BE2C (cell line): ENCODE results near the gene SHC4.

ENCODE experiments used
- DNase-seq: peaks from one replicate; pipeline ENCODE4 v3.0.0-alpha.2; 2020
- H3K27me3 ChIP-seq: fragments of 250-450 bp; sonication (Bioruptor Pico); 2 replicates; pipeline ENCODE4 v1.5.1; 2020; ENCODE audit warnings: mild to moderate bottlenecking
- H3K36me3 ChIP-seq: fragments of 250-450 bp; sonication (Bioruptor Pico); 2 replicates; pipeline ENCODE4 v1.5.1; 2020; ENCODE audit warnings: mild to moderate bottlenecking
- H3K4me1 ChIP-seq: fragments of 250-450 bp; sonication (Bioruptor Pico); 2 replicates; pipeline ENCODE4 v1.5.1; 2020
- H3K4me3 ChIP-seq: 2 replicates; pipeline ENCODE4 v1.5.1; 2011; ENCODE audit warnings: low read depth, low read length
- H3K9me3 ChIP-seq: fragments of 250-450 bp; sonication (Bioruptor Pico); 2 replicates; pipeline ENCODE4 v1.5.1; 2020
- CTCF ChIP-seq: IDR thresholded peaks from 2 replicates; pipeline ENCODE4 v1.5.1; 2012; ENCODE audit warnings: mild to moderate bottlenecking, low read depth, low read length

Gene SHC4

DNA sequence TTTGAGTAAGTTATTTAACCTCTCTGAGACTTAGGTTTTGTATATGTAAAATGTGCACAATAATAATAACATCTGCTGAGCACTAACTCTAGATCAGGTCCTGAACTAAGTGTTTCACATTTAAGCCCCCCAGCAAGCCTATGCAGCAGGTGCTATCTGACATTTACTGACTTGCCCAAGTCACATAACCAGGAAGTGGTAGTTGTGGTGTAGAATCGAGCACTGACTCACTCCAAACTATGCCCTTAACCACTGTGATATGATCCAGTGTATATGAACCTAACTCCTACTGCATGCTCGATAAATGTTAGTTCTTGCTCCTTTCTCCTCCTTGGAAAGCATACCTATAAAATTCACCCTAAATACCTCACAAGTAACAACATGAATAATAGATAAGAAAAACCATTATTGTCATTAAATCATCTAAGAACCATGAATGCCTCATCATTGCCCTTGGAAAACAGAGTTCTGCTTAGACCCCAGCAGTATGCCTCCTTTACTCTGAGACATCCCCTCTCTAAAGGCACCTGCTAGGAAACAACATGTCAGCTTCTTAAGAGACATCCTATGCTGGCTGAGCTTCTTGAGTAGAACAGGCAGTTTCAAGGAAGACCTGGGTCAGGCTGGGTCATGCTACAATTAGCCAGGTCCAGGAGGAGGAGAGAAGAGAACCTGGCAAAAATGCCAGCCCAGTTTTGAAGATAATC is 3.0 kb upstream of the SHC4 start:
- H3K4me1 ChIP-seq: no peaks in the 10 kb centered on the region
- no peak overlapping the region for H3K4me3 ChIP-seq
- TF ChIP-seq CTCF: no peak
- no peaks in the 10 kb centered on the region for H3K9me3 ChIP-seq
- no peaks in the 10 kb centered on the region for H3K36me3 ChIP-seq
- no peak for DNase-seq
- no peaks in the 10 kb centered on the region for H3K27me3 ChIP-seq

DNA sequence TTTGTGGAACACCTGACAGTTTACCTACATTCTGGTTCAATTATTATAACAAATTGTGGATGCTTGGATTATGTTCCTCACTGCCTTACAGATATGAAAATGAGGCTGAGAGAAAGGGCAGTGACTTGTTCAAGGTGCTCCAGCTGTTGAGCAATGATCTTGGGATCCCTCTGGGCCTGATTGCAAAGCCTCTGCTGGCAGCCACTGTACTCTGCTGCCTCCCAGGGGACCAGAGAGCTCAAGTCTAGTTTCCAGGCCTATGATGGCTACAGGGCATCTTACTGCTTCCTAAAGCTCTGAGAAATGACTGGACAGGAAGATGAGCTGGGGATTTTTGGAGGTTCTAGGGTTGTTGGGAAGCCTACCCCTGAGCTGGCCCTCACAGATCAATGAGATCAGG is 2.3 kb upstream of the SHC4 start:
- Histone ChIP-seq H3K27me3 (no peaks in the 10 kb centered on the region), H3K36me3 (no peaks in the 10 kb centered on the region), H3K4me3 (no peak overlapping the region), H3K4me1 (no peaks in the 10 kb centered on the region), H3K9me3 (no peaks in the 10 kb centered on the region)
- TF ChIP-seq CTCF: peak; percentile 23; the same call in 1 of the 2 replicates
- peak; percentile 60 for DNase-seq

DNA sequence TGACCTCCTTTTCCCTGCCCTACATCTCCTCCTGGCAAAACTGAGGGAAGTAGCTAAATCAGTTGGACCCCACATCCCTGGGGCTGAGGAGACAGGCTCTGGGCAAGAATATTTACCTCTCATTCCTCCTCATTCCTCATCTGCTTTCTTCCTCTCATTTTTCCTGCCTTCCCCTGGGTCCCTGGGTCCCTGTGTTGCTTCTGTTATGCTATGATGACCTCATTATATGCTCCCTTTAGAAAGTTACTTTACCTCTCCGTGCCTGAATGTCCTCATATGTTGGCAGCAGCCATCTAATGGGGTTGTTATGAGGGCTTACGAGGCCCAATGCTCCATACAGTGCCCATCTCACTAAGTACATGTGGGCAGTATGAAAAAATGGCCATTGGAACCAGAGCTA is 1.2 kb upstream of the SHC4 start:
- H3K27me3 ChIP-seq: no peaks in the 10 kb centered on the region
- no peak overlapping the region for H3K4me3 ChIP-seq
- H3K9me3 ChIP-seq: no peaks in the 10 kb centered on the region
- DNase-seq: no peak
- no peaks in the 10 kb centered on the region for H3K4me1 ChIP-seq
- no peak for TF ChIP-seq CTCF
- no peaks in the 10 kb centered on the region for H3K36me3 ChIP-seq

GRCh38 chr15:48962662-48963523 is 826 bp downstream of the SHC4 start:
- no peak for TF ChIP-seq CTCF
- no peaks in the 10 kb centered on the region for H3K4me1 ChIP-seq
- DNase-seq: peak; percentile 40
- H3K9me3 ChIP-seq: no peaks in the 10 kb centered on the region
- no peaks in the 10 kb centered on the region for H3K27me3 ChIP-seq
- peak overlapping the region; percentile 81 for H3K4me3 ChIP-seq
- no peaks in the 10 kb centered on the region for H3K36me3 ChIP-seq

- H3K36me3 ChIP-seq: no peaks in the 10 kb centered on the region
- no peaks in the 10 kb centered on the region for H3K9me3 ChIP-seq
- DNase-seq: no peak
- TF ChIP-seq CTCF: no peak
- H3K4me1 ChIP-seq: no peaks in the 10 kb centered on the region
- H3K27me3 ChIP-seq: no peaks in the 10 kb centered on the region
- H3K4me3 ChIP-seq: no peak overlapping the region
These were observed 7.8 kb downstream of the SHC4 start for GRCh38 chr15:48955967-48956366.

- H3K9me3 ChIP-seq: no peaks in the 10 kb centered on the region
- H3K27me3 ChIP-seq: no peaks in the 10 kb centered on the region
- no peaks in the 10 kb centered on the region for H3K4me1 ChIP-seq
- no peak for DNase-seq
- TF ChIP-seq CTCF: no peak
- no peak overlapping the region for H3K4me3 ChIP-seq
- no peaks in the 10 kb centered on the region for H3K36me3 ChIP-seq
These were observed 8.3 kb downstream of the SHC4 start for GRCh38 chr15:48955370-48955769.
